Measurements from ENCODE around the gene MEGF11.

DNA sequence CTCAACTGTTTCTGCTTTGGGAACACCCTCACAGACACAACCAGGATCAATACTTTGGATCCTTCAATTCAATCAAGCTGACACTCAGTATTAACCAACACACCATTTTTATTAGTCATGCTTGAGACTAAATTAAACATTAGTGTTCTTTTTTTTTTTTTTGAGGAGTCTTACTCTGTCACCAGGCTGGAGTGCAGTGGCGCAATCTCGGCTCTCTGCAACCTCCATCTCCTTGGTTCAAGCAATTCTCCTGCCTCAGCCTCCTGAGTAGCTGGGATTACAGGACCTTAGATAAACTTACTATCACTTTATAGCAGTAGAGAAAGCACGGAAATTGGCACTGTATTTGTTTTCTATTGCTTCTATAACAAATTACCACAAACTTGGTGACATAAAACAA, 386.3 kb downstream of the MEGF11 start:
- TF ChIP-seq, protein P1, sequence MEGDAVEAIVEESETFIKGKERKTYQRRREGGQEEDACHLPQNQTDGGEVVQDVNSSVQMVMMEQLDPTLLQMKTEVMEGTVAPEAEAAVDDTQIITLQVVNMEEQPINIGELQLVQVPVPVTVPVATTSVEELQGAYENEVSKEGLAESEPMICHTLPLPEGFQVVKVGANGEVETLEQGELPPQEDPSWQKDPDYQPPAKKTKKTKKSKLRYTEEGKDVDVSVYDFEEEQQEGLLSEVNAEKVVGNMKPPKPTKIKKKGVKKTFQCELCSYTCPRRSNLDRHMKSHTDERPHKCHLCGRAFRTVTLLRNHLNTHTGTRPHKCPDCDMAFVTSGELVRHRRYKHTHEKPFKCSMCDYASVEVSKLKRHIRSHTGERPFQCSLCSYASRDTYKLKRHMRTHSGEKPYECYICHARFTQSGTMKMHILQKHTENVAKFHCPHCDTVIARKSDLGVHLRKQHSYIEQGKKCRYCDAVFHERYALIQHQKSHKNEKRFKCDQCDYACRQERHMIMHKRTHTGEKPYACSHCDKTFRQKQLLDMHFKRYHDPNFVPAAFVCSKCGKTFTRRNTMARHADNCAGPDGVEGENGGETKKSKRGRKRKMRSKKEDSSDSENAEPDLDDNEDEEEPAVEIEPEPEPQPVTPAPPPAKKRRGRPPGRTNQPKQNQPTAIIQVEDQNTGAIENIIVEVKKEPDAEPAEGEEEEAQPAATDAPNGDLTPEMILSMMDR (IDR thresholded peaks at IDR 0.05): no peak
- no peak for TF ChIP-seq POLR2A (IDR thresholded peaks at IDR 0.05)
